Measurements from ENCODE around the gene C2orf92. TPM values are rescaled to one million over a fixed set of nuclear protein-coding genes. Genes with fewer than 3 reads are reported as not detected.

The C2orf92 gene
- polyA plus RNA-seq, 3 donors = 10.6 to 22.3 (median 12.4) TPM

DNA sequence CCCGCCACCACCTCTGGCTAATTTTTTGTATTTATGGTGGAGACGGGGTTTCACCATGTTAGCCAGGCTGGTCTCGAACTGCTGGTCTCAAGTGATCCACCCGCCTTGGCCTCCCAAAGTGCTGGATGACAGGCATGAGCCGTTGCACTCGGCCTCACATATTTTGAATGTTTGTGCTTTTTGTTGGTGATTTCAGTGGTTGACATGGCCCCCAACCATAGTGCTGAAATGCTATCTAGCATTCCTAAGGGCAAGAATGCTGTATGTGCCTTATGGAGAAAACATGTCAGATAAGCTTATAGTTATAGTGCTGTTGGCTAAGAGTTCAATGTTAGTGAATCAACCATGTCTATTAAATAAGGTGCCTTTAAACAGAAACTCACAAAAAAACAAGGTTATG is 52.7 kb downstream of the C2orf92 start:
- no peak for DNase-seq (ENCODE audit: extremely low read depth in 1 of 11, low read depth in 9 of 11, low spot score in 4 of 11)

DNA sequence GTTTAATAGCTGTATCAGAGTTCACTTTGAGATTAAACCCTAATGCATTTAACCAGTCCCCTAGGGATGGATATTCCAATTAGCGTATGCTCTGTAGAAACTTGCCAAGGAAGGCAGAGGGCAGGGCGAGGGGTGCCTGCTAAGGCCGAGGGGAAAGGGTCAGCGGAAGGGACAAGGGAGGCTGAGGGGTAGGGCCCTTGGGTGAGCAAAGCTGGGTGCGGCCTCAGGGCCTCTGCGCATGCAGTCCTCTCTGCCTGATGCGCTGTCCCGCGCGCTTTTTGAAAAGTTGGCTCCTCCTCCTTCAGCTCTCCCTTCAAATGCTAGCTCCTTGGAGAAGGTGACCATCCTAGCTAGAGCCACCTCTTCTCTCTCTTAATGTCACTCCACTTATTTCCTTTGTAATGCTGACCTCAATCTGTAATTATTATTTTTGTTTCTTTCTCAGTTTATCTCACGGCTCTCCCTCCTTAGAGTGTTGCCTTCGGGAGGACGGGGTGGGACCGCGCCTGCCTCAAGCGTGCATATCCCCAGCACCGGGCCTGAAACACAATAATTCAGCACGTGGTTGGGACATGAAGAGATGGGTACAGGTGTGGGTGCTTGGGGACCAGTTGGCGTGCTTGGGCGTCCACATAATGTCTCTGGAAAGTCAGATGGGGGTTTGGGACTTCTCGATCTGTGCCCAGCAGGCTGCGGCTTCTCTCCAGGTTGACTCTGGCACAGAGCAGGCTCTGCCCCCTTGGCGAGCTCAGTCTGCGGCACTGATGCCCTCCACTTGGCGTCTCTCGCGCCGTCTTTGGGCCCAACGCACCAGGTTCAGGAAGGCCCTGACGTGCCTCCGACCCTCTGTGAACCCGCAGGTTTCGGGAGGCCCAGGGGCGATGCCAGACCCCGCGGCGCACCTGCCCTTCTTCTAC is 53.9 kb downstream of the C2orf92 start:
- DNase-seq (ENCODE audit: extremely low read depth in 1 of 11, low read depth in 9 of 11, low spot score in 4 of 11) = no peak

DNA sequence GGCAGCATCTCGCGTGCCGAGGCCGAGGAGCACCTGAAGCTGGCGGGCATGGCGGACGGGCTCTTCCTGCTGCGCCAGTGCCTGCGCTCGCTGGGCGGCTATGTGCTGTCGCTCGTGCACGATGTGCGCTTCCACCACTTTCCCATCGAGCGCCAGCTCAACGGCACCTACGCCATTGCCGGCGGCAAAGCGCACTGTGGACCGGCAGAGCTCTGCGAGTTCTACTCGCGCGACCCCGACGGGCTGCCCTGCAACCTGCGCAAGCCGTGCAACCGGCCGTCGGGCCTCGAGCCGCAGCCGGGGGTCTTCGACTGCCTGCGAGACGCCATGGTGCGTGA is 54.5 kb downstream of the C2orf92 start:
- DNase-seq (ENCODE audit: extremely low read depth in 1 of 11, low read depth in 9 of 11, low spot score in 4 of 11) = no peak

DNA sequence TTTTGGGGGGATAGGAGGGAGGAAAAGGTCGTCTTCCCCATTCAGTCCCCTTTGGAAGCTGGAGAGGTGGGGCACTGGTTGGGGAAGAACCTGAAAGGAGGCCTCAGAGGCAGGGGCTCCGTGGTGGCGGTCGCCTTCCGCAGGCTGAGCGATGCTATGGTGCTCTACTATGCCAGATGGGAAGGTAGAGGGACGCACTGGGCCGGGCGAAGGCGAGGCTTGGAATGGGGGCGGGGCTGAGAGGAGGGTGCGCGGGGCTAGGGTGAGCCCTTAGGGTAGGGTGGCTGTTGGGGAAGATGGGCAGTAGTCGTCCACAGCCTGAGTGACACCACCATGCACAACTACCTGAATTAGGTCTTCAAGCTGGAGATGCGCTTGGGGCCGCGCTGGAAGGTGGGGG is 55.0 kb downstream of the C2orf92 start:
- DNase-seq (ENCODE audit: extremely low read depth in 1 of 11, low read depth in 9 of 11, low spot score in 4 of 11) = no peak

DNA sequence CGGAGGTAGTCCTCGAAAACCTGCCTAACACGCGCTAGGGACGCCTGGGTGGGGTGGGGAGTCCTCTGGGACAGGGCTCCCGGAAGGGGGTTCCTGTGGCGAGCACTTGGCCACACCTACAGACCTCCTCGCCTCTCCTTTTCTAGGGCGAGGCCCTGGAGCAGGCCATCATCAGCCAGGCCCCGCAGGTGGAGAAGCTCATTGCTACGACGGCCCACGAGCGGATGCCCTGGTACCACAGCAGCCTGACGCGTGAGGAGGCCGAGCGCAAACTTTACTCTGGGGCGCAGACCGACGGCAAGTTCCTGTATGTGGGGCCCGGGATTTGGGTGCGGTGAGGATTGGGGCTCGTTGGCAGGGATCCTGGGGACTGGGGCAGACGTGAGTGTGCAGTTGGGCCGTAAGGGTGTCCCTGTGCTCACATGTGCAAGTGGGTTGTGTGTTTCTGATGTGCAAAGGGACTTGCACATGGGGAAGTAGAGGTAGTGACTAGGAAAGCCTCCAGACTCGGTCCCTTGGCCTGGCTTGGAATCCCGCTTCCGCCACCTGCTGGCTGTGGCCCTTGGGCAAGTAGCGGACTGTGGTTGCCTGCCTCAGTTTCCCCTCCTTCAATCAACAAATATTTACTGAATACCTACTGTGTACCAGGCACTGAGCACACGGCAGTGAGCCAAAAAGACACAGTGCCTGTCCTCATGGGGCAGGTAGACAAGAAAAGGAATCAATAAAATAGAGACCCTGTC is 55.6 kb downstream of the C2orf92 start:
- no peak for DNase-seq (ENCODE audit: extremely low read depth in 1 of 11, low read depth in 9 of 11, low spot score in 4 of 11)

DNA sequence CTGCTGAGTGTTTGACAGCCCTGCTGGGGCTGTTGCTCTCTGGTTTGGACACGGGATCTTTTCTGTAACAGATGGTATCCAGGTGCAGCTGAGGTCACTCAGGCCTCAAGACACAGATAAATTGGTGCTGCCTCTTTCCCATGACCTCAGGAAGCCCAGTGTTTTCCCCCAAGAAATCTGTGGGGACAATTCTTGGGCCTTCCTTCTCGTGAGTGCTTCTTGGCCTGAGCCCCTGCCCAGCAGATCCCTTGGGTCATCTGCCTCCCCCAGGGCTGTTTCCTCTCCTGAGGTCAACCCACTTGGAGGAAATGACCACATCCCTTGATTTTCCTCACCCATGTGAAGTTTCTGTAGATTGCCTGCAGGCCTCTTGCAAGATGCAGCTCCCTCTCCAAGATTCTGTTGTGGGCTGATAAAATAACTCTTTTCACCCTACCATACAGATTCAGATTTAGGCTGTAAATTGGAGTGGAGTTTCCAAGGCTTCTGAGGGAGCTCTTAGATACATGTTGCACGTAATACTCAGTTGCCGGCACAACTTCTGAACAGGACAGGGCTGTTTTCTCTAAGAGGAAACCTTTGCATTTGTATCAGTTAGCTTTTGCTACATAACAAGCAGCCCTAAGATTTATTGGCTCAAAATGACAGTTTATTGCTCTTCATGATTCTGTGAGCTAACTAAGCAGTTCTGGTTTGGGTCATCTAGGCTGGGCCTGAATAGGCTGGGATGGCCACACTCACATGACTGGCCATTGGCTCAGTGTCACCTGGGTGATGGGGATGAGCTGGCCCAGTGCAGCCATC is 57.0 kb downstream of the C2orf92 start:
- DNase-seq (ENCODE audit: extremely low read depth in 1 of 11, low read depth in 9 of 11, low spot score in 4 of 11) = no peak

DNA sequence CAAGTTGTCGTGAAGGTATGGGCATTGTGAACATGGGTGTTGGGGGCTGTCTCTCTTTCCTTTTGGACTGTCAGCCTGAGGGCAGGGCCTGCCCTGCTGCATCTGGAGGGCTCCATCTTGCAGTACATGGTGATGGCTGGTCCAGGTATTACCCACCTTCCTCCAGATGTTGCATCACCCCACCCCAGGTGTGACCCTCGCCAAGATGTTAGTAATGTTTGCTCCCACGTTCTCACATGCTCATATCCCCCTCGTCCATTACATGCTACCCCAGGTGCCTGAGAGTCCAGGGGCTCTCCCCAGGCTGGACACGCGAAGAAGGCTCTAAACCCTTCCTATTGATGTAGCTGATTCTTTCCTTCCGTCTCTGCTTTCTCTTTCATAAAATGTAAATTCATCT is 57.8 kb downstream of the C2orf92 start:
- no peak for DNase-seq (ENCODE audit: extremely low read depth in 1 of 11, low read depth in 9 of 11, low spot score in 4 of 11)

DNA sequence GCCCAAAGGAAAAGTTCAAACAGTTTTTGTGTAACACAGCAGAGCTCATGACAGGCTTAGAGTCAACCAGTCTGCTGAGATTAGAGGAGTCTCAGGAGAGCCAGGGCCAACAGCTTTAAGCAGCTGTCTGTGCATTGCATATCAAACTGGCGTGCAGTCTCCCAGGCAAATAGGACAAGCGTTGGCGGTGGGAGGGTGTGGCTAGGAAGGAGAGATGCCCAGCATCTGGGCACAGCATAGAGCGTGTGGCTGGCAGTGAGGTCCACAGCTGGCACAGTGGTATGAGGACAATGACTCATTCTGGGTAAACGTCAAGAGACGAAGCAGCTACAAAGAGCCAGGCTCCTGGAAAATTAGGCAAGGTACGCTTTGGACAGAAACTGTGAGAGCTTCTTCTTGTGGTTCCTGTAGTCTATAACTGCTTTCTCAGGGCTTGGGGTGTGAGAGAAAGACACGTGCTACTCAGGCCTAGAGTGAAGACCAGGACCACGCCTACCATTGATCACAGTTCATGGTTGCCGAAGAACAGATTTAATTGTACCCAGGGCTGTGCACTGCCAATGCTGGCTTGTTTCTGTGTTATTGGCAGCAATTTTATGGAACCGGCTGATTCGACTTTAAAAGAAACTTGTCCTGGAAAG is 58.7 kb downstream of the C2orf92 start:
- no peak for DNase-seq (ENCODE audit: extremely low read depth in 1 of 11, low read depth in 9 of 11, low spot score in 4 of 11)

DNA sequence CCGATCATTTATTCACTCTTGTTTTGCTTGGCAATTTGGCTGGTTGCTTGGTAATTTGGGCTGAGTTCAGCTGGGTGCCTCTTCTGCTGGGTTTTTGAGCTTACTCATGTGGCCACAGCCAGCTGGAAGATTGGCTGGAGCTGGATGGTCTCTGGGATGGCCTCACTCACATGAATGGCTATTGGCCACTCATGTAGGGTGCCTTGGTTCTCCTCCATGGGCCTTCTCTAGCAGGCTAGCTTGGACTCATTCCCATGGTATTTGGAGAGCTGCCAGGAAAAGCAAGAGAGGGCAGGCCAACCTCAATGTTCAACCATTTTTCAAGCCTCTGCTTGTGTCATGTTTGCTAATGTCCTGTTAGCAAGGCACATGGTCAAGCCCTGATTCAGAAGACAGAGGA is 60.7 kb downstream of the C2orf92 start:
- no peak for DNase-seq (ENCODE audit: extremely low read depth in 1 of 11, low read depth in 9 of 11, low spot score in 4 of 11)

DNA sequence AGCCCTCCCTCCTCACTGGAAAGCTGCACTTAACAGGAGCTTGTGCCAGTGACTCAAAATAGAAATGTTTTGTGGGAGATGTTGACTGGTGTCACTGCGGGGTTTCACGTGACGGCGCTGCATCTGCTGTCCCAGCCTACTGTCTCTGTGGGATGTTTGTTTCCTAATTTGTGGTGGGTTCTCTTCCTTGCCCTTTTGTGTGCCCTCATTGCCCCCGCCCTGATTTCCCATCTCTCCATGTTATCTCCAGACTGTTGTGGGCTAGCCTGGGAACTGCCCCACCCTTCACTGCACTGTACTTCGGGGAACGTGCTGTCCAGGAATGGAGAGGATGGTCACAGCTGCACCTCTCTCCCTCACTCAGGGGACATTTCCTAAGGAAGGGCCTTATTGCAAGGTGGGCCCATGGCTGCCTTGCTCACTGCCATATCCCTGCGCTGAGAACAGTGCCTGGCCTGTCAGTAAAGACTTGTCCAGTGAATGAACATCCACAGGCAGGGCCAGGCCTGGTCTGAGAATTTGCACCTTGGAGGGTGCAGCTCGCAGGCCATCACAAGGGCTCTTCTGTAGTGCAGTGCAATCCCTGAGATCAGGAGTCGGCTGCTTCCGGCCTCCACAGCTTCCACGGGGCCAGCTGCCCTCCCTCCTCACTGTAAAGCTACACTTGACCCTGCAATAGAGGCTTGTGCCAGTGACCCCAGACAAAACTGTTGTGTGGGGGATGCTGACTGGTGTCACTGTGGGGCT is 61.9 kb downstream of the C2orf92 start:
- DNase-seq (ENCODE audit: extremely low read depth in 1 of 11, low read depth in 9 of 11, low spot score in 4 of 11) = no peak

DNA sequence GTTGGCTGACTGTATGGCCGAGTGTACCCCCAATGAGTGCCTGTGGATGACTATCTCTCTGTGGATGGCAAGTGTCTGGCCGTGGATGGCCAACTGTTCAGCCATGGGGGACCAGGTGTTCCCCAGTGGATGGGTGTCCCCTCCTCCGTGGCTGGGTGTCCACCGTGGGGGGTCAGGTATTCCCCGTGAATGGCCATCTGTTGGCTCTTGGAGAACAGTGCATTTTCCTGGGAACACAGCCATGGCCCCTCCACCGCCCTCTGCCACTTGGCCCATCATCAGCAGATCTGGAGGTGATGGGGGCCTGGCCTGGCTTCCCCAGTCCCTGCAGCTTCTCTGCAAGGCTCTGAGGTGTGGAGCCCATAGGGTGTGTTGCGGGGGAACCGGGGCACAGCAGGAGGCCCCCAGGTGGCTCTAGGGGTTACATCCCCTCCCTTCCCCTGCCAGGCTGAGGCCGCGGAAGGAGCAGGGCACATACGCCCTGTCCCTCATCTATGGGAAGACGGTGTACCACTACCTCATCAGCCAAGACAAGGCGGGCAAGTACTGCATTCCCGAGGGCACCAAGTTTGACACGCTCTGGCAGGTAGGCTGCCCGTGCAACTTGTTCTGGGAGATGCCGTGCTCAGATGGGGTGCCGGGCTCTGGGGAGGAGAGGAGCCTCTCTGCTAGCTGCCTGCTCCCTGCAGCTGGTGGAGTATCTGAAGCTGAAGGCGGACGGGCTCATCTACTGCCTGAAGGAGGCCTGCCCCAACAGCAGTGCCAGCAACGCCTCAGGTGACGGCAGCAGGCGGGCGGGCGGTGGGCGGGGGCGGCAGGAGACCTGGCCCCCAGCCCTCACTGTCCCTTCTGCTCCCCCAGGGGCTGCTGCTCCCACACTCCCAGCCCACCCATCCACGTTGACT is 63.2 kb downstream of the C2orf92 start:
- DNase-seq (ENCODE audit: extremely low read depth in 1 of 11, low read depth in 9 of 11, low spot score in 4 of 11) = no peak

DNA sequence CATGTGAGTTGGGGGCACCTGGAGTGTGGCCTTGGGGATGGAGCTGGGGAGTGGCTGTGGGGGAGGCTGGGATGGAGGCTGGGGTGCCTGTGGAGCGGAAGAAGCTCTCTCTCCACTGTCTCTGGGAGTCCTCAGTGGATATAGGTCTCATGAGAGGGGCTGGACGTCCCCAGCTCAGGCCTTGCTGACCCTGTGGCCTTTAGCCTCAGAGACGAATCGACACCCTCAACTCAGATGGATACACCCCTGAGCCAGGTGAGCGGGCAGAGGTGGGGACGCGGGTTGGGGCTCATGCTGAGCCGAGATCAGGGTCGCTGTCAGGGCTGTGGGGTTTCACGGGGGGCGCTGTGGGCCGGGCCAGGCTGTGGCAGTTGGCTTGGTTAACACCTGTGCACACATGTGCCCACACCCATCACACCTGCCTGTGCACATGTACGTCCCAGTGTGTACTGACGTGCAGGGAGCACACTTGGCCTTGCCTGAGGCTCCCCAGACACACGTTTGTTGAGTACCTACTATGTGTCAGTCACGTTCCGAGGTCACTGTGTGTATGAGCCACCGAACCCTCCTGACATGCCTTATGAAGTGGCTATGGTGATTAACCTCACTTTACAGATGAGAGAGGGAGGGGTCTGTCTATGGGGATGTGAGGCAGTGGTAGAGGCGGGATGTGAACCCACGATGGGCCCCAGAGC is 64.0 kb downstream of the C2orf92 start:
- no peak for DNase-seq (ENCODE audit: extremely low read depth in 1 of 11, low read depth in 9 of 11, low spot score in 4 of 11)

DNA sequence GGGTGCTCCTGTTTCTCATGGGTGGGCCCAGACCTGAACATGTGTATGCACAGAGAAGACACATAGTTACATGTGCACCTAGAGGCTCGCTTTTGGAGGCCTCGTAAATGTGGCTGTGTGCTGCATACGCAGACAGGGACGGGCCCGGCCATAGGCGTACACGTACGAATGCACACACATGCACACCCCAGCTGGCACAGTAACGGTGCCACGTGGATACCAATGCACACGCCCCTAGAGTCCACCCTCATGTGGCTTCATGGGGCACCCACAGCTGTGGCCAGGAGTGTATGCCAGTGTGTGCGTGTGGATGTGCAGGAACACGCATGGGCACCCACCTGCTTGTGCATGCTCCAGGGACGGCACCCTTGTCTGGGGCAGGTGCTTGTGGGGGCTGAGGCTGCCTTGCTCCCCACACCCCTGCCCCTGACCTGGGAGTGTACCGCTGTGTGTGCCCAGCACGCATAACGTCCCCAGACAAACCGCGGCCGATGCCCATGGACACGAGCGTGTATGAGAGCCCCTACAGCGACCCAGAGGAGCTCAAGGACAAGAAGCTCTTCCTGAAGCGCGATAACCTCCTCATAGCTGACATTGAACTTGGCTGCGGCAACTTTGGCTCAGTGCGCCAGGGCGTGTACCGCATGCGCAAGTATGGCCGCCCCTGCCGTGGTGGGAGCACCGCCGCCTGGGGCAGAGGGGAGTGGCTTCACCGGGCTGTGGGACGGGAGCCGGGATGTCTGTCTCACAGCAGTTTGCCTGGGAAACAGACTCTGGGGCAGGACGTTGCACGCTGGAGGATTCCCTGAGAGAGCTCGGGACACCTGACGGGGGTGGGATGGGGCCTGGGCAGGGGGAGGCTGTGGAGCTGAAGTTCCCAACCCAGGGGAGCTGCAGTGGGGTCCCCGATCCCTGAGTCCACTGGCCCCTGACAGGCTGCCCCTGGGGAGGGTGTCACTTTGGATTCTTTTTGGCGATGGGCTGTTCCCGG is 64.8 kb downstream of the C2orf92 start:
- no peak for DNase-seq (ENCODE audit: extremely low read depth in 1 of 11, low read depth in 9 of 11, low spot score in 4 of 11)

DNA sequence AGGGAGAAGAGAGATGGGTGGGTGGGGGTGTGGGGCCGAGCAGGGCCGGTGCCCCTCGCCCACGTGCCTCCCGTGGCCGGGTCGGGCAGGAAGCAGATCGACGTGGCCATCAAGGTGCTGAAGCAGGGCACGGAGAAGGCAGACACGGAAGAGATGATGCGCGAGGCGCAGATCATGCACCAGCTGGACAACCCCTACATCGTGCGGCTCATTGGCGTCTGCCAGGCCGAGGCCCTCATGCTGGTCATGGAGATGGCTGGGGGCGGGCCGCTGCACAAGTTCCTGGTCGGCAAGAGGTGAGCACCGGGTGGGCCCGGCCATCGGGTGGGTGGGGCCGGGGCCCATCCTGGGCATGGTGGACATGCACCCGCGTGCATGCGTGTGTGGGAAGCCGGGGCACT is 65.6 kb downstream of the C2orf92 start:
- no peak for DNase-seq (ENCODE audit: extremely low read depth in 1 of 11, low read depth in 9 of 11, low spot score in 4 of 11)

DNA sequence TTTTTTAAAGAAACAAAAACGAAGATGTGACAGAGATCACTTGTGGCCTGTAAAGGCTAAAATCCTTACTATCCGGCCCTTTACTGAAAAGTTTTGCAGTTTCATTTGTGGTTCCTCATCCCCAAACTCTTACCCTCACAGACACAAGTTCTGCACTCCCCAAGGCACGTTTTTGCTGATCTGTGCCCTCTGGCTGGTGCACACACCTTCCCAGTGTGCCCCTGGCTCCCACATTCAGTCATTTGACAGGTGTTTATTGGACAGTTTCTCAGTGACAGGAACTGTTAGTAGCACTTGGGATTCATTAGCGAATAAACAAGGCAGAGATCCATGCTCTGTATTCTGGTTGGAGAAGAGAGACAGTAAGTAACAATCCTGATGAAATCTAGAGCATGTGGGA is 66.7 kb downstream of the C2orf92 start:
- DNase-seq (ENCODE audit: extremely low read depth in 1 of 11, low read depth in 9 of 11, low spot score in 4 of 11) = no peak

All from renal cortex interstitium (tissue), 11 donors.